A549 (cell line): ENCODE results near the gene CDK4. TPM values are rescaled to one million over a fixed set of nuclear protein-coding genes. Genes with fewer than 3 reads are reported as not detected.

Experiments used
- ATAC-seq, 2 experiments: fragments of 200-7000 bp in 1 of 2; fragments of >200 bp in 1 of 2; cut with Nextera tagmentation in 1 of 2; cut with Tn5 transposase in 1 of 2; 3 replicates each; pipeline versions ENCODE4 v1.8.0 to v1.9.1; 2018 to 2020; ENCODE audit warnings: mild to moderate bottlenecking in 1 of 2, moderate library complexity in 1 of 2
- CTCF ChIA-PET: fragments of 300-600 bp; sonication (Branson Sonifier 250); formaldehyde crosslinking; extraction: SDS; loops from one replicate; lab custom pipeline; 2021; ENCODE audit warnings: antibody characterized with exemption, inconsistent platforms; lab: Yijun Ruan, JAX
- POLR2A ChIA-PET: fragments of 350-600 bp; formaldehyde crosslinking; extraction: SDS; loops from one replicate; lab custom pipeline; 2021; ENCODE audit warnings: antibody characterized with exemption, inconsistent platforms; lab: Yijun Ruan, JAX
- DNase-seq, 2 experiments: peaks; one replicate each; pipeline versions ENCODE4 v3.0.0 to v3.0.0-alpha.2; 2011 to 2016; ENCODE audit warnings: low read depth in 1 of 2, low spot score in 1 of 2
- FAIRE-seq: peaks from 2 replicates; lab custom pipeline; 2011; peaks lifted over from hg19 to GRCh38; lab: Jason Lieb, UNC
- H3K27ac ChIP-seq, 2 experiments: fragments of >200 bp; sonication (Bioruptor Twin); formaldehyde crosslinking; 3 replicates each; pipeline ENCODE4 v1.5.1; 2016 to 2017
- H3K4me1 ChIP-seq: fragments of >200 bp; sonication (Bioruptor Twin); formaldehyde crosslinking; 3 replicates; pipeline ENCODE4 v1.6.1; 2016
- H3K4me2 ChIP-seq: fragments of >200 bp; sonication (Bioruptor Twin); formaldehyde crosslinking; 3 replicates; pipeline ENCODE4 v1.6.1; 2016
- H3K4me3 ChIP-seq: fragments of >200 bp; sonication (Bioruptor Twin); formaldehyde crosslinking; 3 replicates; pipeline ENCODE4 v1.5.1; 2016
- H3K9me3 ChIP-seq: fragments of >200 bp; sonication (Bioruptor Twin); formaldehyde crosslinking; 3 replicates; pipeline ENCODE4 v1.6.1; 2016
- CBX8 ChIP-seq: fragments of 200-600 bp; sonication (generic); IDR thresholded peaks from 2 replicates; pipeline ENCODE4 v1.6.1; 2016
- CHD2 ChIP-seq: fragments of 150-350 bp; IDR thresholded peaks from 2 replicates; pipeline ENCODE4 v1.6.1; 2014; ENCODE audit warnings: low read length; ENCODE audit not compliant: partially characterized antibody
- EHF ChIP-seq: fragments of 250-450 bp; sonication (Bioruptor Pico); IDR thresholded peaks from 2 replicates; pipeline ENCODE4 v1.5.0; 2020; ENCODE audit warnings: mild to moderate bottlenecking
- FOXS1 ChIP-seq: fragments of 250-450 bp; sonication (Bioruptor Pico); IDR thresholded peaks from 2 replicates; pipeline ENCODE4 v1.5.0; 2020; ENCODE audit warnings: mild to moderate bottlenecking, moderate library complexity
- HES2 ChIP-seq: fragments of >200 bp; sonication (Bioruptor Twin); formaldehyde crosslinking; IDR thresholded peaks from 2 replicates; pipeline ENCODE4 v1.6.1; 2016
- HOXB5 ChIP-seq: fragments of 250-450 bp; sonication (Bioruptor Pico); IDR thresholded peaks from 2 replicates; pipeline ENCODE4 v1.5.0; 2020; ENCODE audit warnings: mild to moderate bottlenecking, moderate library complexity
- JUN ChIP-seq, 2 experiments: fragments of >200 bp; sonication (Bioruptor Twin); formaldehyde crosslinking; IDR thresholded peaks; 2 replicates in 1 of 2; 3 replicates in 1 of 2; pipeline ENCODE4 v1.6.1; 2016 to 2017
- JUNB ChIP-seq: fragments of >200 bp; sonication (Bioruptor Twin); formaldehyde crosslinking; IDR thresholded peaks from 2 replicates; pipeline ENCODE4 v1.6.1; 2016
- NFE2L2 ChIP-seq: fragments of 150-350 bp; conservative IDR thresholded peaks from 2 replicates; pipeline ENCODE4 v1.6.1; 2014; ENCODE audit warnings: low read length
- NPAS2 ChIP-seq: fragments of 250-450 bp; sonication (Bioruptor Pico); IDR thresholded peaks from 2 replicates; pipeline ENCODE4 v1.8.0; 2022; ENCODE audit warnings: mild to moderate bottlenecking, moderate library complexity, borderline replicate concordance
- PHF8 ChIP-seq: fragments of 200-600 bp; sonication (generic); IDR thresholded peaks from 2 replicates; pipeline ENCODE4 v1.6.1; 2016; ENCODE audit warnings: low read depth, mild to moderate bottlenecking, antibody characterized with exemption, moderate library complexity, borderline replicate concordance
- POLR2A ChIP-seq: IDR thresholded peaks from 2 replicates; pipeline ENCODE4 v1.6.1; 2012; ENCODE audit warnings: mild to moderate bottlenecking, low read length
- POLR2AphosphoS2 ChIP-seq: conservative IDR thresholded peaks from 2 replicates; pipeline ENCODE4 v1.6.1; 2012; ENCODE audit warnings: low read length, improper control_type of control experiment, inconsistent platforms
- RARB ChIP-seq: fragments of 250-450 bp; sonication (Bioruptor Pico); IDR thresholded peaks from 2 replicates; pipeline ENCODE4 v1.8.0; 2021; ENCODE audit warnings: mild to moderate bottlenecking, moderate library complexity
- RCOR1 ChIP-seq: fragments of 150-350 bp; IDR thresholded peaks from 2 replicates; pipeline ENCODE4 v1.6.1; 2014; ENCODE audit warnings: antibody characterized with exemption, low read length, low read depth
- TFCP2L1 ChIP-seq: fragments of 250-450 bp; sonication (Bioruptor Pico); IDR thresholded peaks from 2 replicates; pipeline ENCODE4 v1.5.0; 2021; ENCODE audit warnings: mild to moderate bottlenecking
- ZNF302 ChIP-seq: fragments of 250-450 bp; sonication (Bioruptor Pico); IDR thresholded peaks from 2 replicates; pipeline ENCODE4 v1.9.0; 2021; ENCODE audit warnings: inconsistent platforms, mild to moderate bottlenecking, moderate library complexity
- ZSCAN20 ChIP-seq: fragments of 250-450 bp; sonication (Bioruptor Pico); IDR thresholded peaks from 2 replicates; pipeline ENCODE4 v1.8.0; 2022; ENCODE audit warnings: mild to moderate bottlenecking, moderate library complexity
- WGBS: methylation state at CpG from one replicate; pipeline ENCODE4 v1.1.6; 2017; ENCODE audit errors: missing lambda C conversion rate; 5-methylcytosine and 5-hydroxymethylcytosine counted together
- polyA plus RNA-seq, 4 experiments: library from polyadenylated mRNA; depleted of rRNA in 3 of 4; stranded (reverse); fragments of >200 nt; fragmentation: RNase III in 1 of 4; extraction: RNeasy Plus Mini Kit Qiagen cat#74134 plus additional on column Dnase treatment in 1 of 4; gene quantifications; 2 replicates in 3 of 4; 3 replicates in 1 of 4; pipeline ENCODE4 v1.2.3, GENCODE V29; 2011 to 2017
- TF ChIP-seq, protein P1 (sequence below): fragments of >200 bp; sonication (Bioruptor Twin); formaldehyde crosslinking; IDR thresholded peaks from 3 replicates; pipeline ENCODE4 v1.5.1; 2016
- TF ChIP-seq, protein P2 (sequence below): fragments of 450-650 bp; IDR thresholded peaks from 2 replicates; pipeline ENCODE4 v1.6.1; 2014; ENCODE audit warnings: antibody characterized with exemption

The CDK4 gene
- polyA plus RNA-seq, 2 of the 4 experiments (the other 2 are of a cell fraction), result 226 to 255 TPM

GRCh38 chr12:57797933-57798332 is 45.8 kb upstream of the CDK4 start:
- H3K4me2 ChIP-seq, result no peak overlapping the region
- no peak for ATAC-seq
- no peak overlapping the region for H3K4me3 ChIP-seq
- POLR2A ChIA-PET, result interaction anchor here (1.2 kb wide), 1 partner anchor 31 kb away, joined by 3 read pairs; the partner anchor contains the start of gene CYP27B1
- no peak for FAIRE-seq
- CTCF ChIA-PET, result interaction anchor here (0.7 to 1.9 kb wide), 5 partner anchors 15 to 108 kb away, joined by 3 to 6 read pairs (median 4); partner anchors contain the start of gene TSFM
- H3K27ac ChIP-seq, result no peak overlapping the region
- peaks cover 11% of the 10 kb centered on the region; the same call in 2 of the 3 replicates for H3K4me1 ChIP-seq
- 91% methylated on average over 1 of the region's 1 CpG for WGBS
- no peak for TF ChIP-seq NFE2L2
- no peak for TF ChIP-seq PHF8
- TF ChIP-seq POLR2AphosphoS2, result no peak
- no peak for TF ChIP-seq POLR2A
- TF ChIP-seq, protein P1, sequence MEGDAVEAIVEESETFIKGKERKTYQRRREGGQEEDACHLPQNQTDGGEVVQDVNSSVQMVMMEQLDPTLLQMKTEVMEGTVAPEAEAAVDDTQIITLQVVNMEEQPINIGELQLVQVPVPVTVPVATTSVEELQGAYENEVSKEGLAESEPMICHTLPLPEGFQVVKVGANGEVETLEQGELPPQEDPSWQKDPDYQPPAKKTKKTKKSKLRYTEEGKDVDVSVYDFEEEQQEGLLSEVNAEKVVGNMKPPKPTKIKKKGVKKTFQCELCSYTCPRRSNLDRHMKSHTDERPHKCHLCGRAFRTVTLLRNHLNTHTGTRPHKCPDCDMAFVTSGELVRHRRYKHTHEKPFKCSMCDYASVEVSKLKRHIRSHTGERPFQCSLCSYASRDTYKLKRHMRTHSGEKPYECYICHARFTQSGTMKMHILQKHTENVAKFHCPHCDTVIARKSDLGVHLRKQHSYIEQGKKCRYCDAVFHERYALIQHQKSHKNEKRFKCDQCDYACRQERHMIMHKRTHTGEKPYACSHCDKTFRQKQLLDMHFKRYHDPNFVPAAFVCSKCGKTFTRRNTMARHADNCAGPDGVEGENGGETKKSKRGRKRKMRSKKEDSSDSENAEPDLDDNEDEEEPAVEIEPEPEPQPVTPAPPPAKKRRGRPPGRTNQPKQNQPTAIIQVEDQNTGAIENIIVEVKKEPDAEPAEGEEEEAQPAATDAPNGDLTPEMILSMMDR, result no peak
- H3K9me3 ChIP-seq, result no peaks in the 10 kb centered on the region
- DNase-seq, result no peak

- TF ChIP-seq PHF8, result no peak
- no peak for ATAC-seq
- Histone ChIP-seq H3K9me3 (no peaks in the 10 kb centered on the region), H3K4me1 (peaks cover 11% of the 10 kb centered on the region; the same call in 2 of the 3 replicates), H3K4me3 (no peak overlapping the region), H3K4me2 (no peak overlapping the region), H3K27ac (no peak overlapping the region)
- CTCF ChIA-PET, result interaction anchor here (1.0 to 1.6 kb wide), 2 partner anchors 14 to 35 kb away, joined by 3 to 6 read pairs; partner anchors contain the start of gene TSFM
- no peak for FAIRE-seq
- POLR2A ChIA-PET, result no interaction called here
- no peak for DNase-seq
- WGBS, result 96% methylated on average over 1 of the region's 1 CpG
Measured at GRCh38 chr12:57796996-57797395, 44.9 kb upstream of the CDK4 start.

DNA sequence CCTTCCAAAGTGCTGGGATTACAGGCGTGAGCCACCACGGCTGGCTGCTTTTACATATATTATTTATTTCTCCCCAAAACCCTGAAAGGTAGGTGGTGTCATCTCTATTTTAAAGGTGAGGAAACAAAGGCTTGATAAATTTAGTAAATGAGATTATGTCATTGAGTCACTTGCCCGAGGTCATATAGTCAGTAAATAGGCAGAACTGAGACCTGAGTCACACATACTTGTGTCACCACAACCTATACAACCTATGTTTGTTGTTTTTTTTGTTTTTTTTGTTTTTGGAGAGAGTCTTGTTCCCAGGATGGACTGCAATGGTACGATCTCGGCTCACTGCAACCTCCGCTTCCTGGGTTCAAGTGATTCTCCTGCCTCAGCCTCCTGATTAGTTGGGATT is 43.2 kb upstream of the CDK4 start:
- Histone ChIP-seq H3K4me1 (peaks cover 11% of the 10 kb centered on the region; the same call in 2 of the 3 replicates), H3K9me3 (no peaks in the 10 kb centered on the region), H3K4me2 (no peak overlapping the region), H3K4me3 (no peak overlapping the region), H3K27ac (no peak overlapping the region)
- ChIA-PET POLR2A (no interaction called here), CTCF (interaction anchor here (0.6 to 4.0 kb wide), 4 partner anchors 12 to 109 kb away, joined by 3 to 26 read pairs (median 3); partner anchors contain the start of genes AVIL and TSFM)
- no peak for DNase-seq
- no peak for ATAC-seq
- 86% methylated on average over 6 of the region's 6 CpGs for WGBS
- TF ChIP-seq POLR2A, result no peak
- TF ChIP-seq ZNF302 (CRISPR knock-in tag), result no peak
- no peak for TF ChIP-seq CBX8
- TF ChIP-seq NPAS2, result no peak
- no peak for TF ChIP-seq TFCP2L1 (CRISPR knock-in tag)
- TF ChIP-seq FOXS1, result no peak
- TF ChIP-seq RARB (CRISPR knock-in tag), result no peak
- no peak for TF ChIP-seq HES2
- no peak for TF ChIP-seq JUNB
- TF ChIP-seq, protein P1, result no peak
- no peak for TF ChIP-seq NFE2L2
- TF ChIP-seq HOXB5 (CRISPR knock-in tag), result no peak
- TF ChIP-seq CHD2, result no peak
- TF ChIP-seq, protein P2, sequence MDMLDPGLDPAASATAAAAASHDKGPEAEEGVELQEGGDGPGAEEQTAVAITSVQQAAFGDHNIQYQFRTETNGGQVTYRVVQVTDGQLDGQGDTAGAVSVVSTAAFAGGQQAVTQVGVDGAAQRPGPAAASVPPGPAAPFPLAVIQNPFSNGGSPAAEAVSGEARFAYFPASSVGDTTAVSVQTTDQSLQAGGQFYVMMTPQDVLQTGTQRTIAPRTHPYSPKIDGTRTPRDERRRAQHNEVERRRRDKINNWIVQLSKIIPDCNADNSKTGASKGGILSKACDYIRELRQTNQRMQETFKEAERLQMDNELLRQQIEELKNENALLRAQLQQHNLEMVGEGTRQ, result no peak
- no peak for TF ChIP-seq RCOR1
- no peak for TF ChIP-seq EHF (CRISPR knock-in tag)
- no peak for TF ChIP-seq ZSCAN20
- TF ChIP-seq JUN (IDR thresholded peaks at IDR 0.05), result no peak
- FAIRE-seq, result no peak
